GM21717 (cell line): ENCODE data around the gene SOS1.
"Not testable (repeated sequence)": the region's sequence is repeated elsewhere in the genome, so short reads cannot be mapped to it uniquely, and the experiment has no call there.

ENCODE experiments used
- ATAC-seq: cut with Tn5 transposase; IDR thresholded peaks from one replicate; pipeline ENCODE4 v1.9.1; 2021; ENCODE audit warnings: mild to moderate bottlenecking, moderate library complexity; ENCODE audit not compliant: unreplicated experiment

SOS1 gene

GRCh38 chr2:39107724-39108273, 13.1 kb downstream of the SOS1 start:
- no peak for ATAC-seq

- ATAC-seq = no peak
These were observed 13.7 kb downstream of the SOS1 start for GRCh38 chr2:39107156-39107555.

- ATAC-seq = peak; percentile 67
These were observed 20.8 kb downstream of the SOS1 start for GRCh38 chr2:39099870-39100728.

DNA sequence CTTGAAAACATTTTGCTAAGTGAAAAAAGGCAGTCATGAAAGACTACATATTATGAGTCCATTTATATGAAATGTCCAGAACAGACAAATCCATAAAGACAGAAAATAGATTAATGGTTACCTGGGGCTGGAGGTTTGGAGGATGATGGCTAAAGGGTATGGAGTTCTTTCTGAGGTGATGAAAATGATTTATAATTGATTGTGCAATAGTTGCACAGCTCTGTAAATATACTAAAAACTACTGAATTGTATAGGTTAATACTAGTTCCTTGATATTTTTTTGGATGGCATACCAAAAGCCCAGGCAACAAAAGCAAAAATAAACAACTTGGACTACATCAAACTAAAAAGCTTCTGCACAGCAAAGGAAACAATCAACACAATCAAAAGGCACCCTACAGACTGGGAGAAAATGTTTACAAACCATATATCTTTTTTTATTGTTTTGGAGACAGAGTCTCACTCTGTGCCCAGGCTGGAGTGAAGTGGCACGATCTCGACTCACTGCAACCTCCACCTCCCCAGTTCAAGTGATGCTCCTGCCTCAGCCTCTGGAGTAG, 21.5 kb downstream of the SOS1 start:
- no peak for ATAC-seq

GRCh38 chr2:39095624-39096023, 25.2 kb downstream of the SOS1 start:
- ATAC-seq = no peak

- ATAC-seq = peak; percentile 80
These were observed 26.0 kb downstream of the SOS1 start for GRCh38 chr2:39094717-39095363.

DNA sequence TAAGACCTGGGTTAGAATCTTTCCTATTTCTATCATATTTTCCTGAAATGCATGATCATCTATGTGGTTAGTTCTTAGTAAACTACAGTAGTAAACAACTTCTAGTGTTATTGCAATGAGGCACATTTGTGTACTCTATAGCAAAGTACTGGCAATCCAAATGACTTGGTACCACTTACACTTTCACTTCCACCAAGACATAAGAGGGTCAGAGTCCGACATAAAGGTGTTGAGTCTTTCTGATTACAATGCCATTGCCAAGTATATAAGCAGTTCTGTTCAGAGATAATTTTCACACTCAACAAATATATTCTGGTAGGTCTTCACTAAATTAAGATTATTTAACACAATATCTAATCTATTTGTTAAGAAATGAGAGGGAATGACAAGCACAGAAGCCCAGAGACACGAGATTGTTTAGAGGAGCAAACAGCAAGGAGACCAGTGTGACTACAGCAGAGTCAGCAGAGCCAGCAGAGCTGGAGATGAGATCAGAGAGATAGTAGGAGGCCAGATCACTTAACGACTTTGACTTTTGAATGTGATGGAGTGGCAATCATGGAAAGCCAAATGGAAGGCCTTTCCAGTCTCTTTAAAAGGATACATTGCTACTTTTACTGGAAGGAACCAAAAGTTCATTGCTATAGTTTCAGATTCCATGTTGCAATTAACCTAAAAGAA, 27.5 kb downstream of the SOS1 start:
- ATAC-seq = peak; percentile 41

GRCh38 chr2:39091543-39091942, 29.3 kb downstream of the SOS1 start:
- no peak for ATAC-seq

- no peak for ATAC-seq
These were observed 29.8 kb downstream of the SOS1 start for GRCh38 chr2:39091063-39091462.

- ATAC-seq = no peak
These were observed 40.7 kb downstream of the SOS1 start for GRCh38 chr2:39080152-39080551.

- ATAC-seq = no peak
These were observed 50.9 kb downstream of the SOS1 start for GRCh38 chr2:39069890-39070465.

DNA sequence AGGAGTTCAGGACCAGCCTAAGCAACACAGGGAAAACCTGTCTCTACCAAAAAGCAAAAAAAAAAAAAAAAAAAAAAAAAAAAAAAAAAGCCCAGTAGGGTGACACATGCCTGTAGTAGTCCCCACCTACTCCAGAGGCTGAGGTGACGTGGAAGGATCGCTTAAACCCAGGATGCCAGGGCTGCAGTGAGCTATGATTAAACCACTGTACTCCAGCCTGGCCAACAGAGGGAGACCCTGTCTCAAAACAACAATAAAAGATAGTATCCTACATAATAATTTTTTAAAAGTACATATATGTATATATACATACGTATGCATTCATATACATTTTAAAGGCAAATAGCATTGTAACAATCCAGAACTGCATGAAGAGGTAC, 51.7 kb downstream of the SOS1 start:
- ATAC-seq = no peak

DNA sequence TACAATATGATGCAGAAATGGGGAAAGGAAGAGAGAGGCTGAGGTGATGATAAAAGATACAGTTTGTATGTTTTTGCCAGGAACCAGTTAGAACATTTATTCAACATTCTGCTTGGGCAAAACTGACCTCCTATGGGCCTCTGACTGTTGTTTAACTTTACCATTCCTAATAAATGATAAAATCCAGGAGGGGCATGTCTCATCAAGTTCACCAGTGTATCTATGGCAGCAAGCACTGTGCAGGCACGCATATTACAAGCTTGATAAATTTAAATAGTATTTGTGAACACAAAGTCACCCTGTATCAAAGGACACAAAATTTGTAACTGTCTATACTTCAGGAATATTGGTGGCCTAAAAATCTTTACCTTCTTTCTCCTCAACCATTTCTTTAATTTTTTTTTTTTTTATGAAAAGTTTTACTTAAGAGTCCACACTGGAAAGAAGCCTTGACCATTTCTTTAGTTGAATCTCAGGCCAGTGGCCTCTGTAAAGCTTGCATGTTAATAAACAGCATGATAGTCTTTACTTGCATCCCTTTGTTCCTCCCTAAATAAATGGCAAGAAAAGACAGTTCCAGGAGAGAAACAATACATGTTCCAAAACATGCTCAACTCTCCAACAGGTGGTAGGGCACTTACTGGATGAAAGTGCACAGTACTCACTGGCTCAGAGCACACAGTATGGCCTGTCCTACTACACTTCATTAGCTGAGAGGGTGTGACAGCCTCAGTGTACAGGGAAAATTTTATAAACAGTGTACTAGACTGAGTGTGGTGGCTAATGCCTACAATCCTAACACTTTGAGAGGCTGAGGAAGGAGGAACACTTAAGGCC, 52.3 kb downstream of the SOS1 start:
- ATAC-seq = no peak

DNA sequence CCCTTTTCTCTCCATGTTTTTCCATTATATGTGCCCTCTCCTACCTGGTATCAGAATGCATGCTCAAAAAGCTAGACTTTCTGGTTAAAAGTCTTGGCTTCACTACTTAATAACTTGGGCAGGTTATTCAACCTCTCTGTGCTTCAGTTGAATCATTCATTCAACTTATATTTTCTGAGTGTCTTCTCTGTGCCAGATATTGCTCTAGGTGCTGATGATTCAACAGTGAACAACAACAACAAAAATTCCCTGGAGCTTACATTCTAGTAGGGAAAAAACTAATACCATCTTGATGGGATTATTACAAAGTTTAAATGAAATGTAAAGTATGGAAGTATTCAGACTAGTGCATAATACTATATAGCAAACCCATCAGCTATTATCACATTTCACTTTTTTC, 55.2 kb downstream of the SOS1 start:
- ATAC-seq = no peak

GRCh38 chr2:39062320-39062719, 58.5 kb downstream of the SOS1 start:
- ATAC-seq = no peak

DNA sequence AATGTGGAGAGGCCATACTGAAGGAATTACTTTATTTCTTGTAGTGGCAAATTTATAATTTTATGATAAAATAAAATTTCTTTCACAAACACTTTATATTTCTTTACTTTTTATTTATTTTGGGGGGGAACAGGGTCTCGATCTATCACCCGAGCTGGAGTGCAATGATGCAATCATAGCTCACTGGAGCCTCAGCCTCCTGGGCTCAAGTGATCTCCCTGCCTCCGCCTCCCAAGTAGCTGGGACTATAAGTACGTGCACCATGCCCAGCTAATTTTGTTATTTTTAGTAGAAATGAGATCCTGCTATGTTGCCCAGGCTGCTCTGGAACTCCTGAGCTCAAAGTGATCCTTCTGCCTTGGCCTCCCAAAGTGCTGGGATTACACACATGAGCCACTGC, 59.6 kb downstream of the SOS1 start:
- no peak for ATAC-seq

- no peak for ATAC-seq
These were observed 61.4 kb downstream of the SOS1 start for GRCh38 chr2:39059366-39059952.

DNA sequence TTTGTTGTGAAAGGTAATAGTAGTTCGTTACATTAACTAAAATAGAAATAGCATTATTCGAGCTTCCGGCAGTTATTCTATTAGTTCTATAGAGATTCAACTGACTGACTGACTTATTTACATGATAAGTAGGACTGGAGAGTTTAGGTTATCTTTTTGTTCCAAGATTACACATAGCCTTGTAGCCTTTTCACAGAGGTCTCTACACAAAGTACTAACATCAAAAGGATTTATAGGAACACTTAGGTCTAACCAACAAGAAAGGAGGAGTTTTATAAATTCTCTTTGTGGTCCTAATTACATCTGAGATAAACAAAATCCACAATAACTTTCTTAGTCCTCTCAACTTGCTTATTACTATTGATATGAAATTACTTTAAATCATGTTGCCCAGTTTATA, 62.8 kb downstream of the SOS1 start:
- ATAC-seq = no peak

GRCh38 chr2:39052665-39053064, 68.2 kb downstream of the SOS1 start:
- not testable (repeated sequence) for ATAC-seq

DNA sequence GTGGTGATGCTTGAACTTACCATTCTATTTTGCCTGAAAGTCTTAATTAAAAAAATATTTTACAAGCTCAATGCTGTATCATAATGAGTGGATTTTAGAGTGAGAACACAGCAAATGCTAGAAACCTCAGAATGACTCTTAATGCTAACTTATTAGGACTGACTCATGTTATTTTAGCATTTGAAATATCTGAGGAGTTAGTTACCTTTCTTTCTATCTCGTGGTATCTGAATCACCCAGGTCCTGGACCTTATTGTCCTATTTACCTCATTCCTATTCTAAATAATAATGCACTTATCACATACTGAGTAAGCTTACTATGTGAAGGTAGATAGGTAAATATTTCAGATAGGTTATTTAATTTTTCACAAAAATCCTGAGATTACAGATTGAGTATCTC, 70.7 kb downstream of the SOS1 start:
- no peak for ATAC-seq
